ENCODE results near the gene SCAMP1. TPM values are rescaled to one million over a fixed set of nuclear protein-coding genes. Genes with fewer than 3 reads are reported as not detected.

Gene SCAMP1
- total RNA-seq, 4 donors from 2014 or later, result 28.3 to 33.1 (median 30.9) TPM

- 48 to 49% methylated on average over 3 of the region's 3 CpGs for WGBS, 2 donors
- no peak overlapping the region for H3K4me3 ChIP-seq (ENCODE audit: low read depth, poor library complexity, severe bottlenecking)
- intact Hi-C loops (cut with DNase I; ENCODE audit: low total_unique reads), result no loop called here
Measured at GRCh38 chr5:78362220-78362619, 1.8 kb downstream of the SCAMP1 start.

GRCh38 chr5:78364005-78364404 is 3.6 kb downstream of the SCAMP1 start:
- 93% methylated on average over 1 of the region's 1 CpG for WGBS, 2 donors
- H3K4me3 ChIP-seq (ENCODE audit: low read depth, poor library complexity, severe bottlenecking), result no peak overlapping the region
- no peak for TF ChIP-seq POLR2A (IDR thresholded peaks at IDR 0.05)
- TF ChIP-seq CTCF (IDR thresholded peaks at IDR 0.05), result no peak
- DNase-seq (ENCODE audit: low spot score in 2 of 2), result no peak
- intact Hi-C loops (cut with DNase I; ENCODE audit: low total_unique reads), result no loop called here

More at GRCh38 chr5:78362220-78362619, 1.8 kb downstream of the SCAMP1 start:
- TF ChIP-seq CTCF (IDR thresholded peaks at IDR 0.05) (no peak), POLR2A (IDR thresholded peaks at IDR 0.05) (no peak)
- DNase-seq (ENCODE audit: low spot score in 2 of 2), result no peak

GRCh38 chr5:78367318-78367991 is 7.0 kb downstream of the SCAMP1 start:
- WGBS, 2 donors, result 85 to 95% methylated on average over 6 of the region's 6 CpGs
- intact Hi-C loops (cut with DNase I; ENCODE audit: low total_unique reads), result no loop called here
- DNase-seq (ENCODE audit: low spot score in 2 of 2), result no peak
- no peak for TF ChIP-seq CTCF (IDR thresholded peaks at IDR 0.05)
- no peak for TF ChIP-seq POLR2A (IDR thresholded peaks at IDR 0.05)
- no peak overlapping the region for H3K4me3 ChIP-seq (ENCODE audit: low read depth, poor library complexity, severe bottlenecking)

GRCh38 chr5:78369680-78370079 is 9.3 kb downstream of the SCAMP1 start:
- intact Hi-C loops (cut with DNase I; ENCODE audit: low total_unique reads), result no loop called here
- no peak for DNase-seq (ENCODE audit: low spot score in 2 of 2)
- H3K4me3 ChIP-seq (ENCODE audit: low read depth, poor library complexity, severe bottlenecking), result no peak overlapping the region
- TF ChIP-seq POLR2A (IDR thresholded peaks at IDR 0.05), result no peak
- no peak for TF ChIP-seq CTCF (IDR thresholded peaks at IDR 0.05)
- WGBS, 2 donors, result 90 to 95% methylated on average over 2 of the region's 2 CpGs

- DNase-seq (ENCODE audit: low spot score in 2 of 2), result no peak
- 62 to 75% methylated on average over 1 of the region's 1 CpG for WGBS, 2 donors
- H3K4me3 ChIP-seq (ENCODE audit: low read depth, poor library complexity, severe bottlenecking), result no peak overlapping the region
- TF ChIP-seq CTCF (IDR thresholded peaks at IDR 0.05) (no peak), POLR2A (IDR thresholded peaks at IDR 0.05) (no peak)
- intact Hi-C loops (cut with DNase I; ENCODE audit: low total_unique reads), result no loop called here
Measured at GRCh38 chr5:78373231-78373630, 12.8 kb downstream of the SCAMP1 start.

- 94 to 99% methylated on average over 3 of the region's 3 CpGs for WGBS, 2 donors
- intact Hi-C loops (cut with DNase I; ENCODE audit: low total_unique reads), result no loop called here
Measured at GRCh38 chr5:78376315-78376714, 15.9 kb downstream of the SCAMP1 start.

More at GRCh38 chr5:78376315-78376714, 15.9 kb downstream of the SCAMP1 start:
- TF ChIP-seq CTCF (IDR thresholded peaks at IDR 0.05) (no peak), POLR2A (IDR thresholded peaks at IDR 0.05) (no peak)
- H3K4me3 ChIP-seq (ENCODE audit: low read depth, poor library complexity, severe bottlenecking), result no peak overlapping the region
- DNase-seq (ENCODE audit: low spot score in 2 of 2), result no peak

Measured in lower leg skin (tissue), 4 donors.